NCI-H2171 (cell line): ENCODE results near the gene PRKAG2.

Source experiments
- DNase-seq: peaks from one replicate; lab custom pipeline; 2025; lab: John Stamatoyannopoulos, UW

Gene PRKAG2

GRCh38 chr7:151512353-151512752 is 364.6 kb downstream of the PRKAG2 start:
- no peak for DNase-seq

GRCh38 chr7:151511946-151512345 is 365.0 kb downstream of the PRKAG2 start:
- no peak for DNase-seq

GRCh38 chr7:151511270-151511669 is 365.6 kb downstream of the PRKAG2 start:
- no peak for DNase-seq

GRCh38 chr7:151509670-151510333 is 367.1 kb downstream of the PRKAG2 start:
- DNase-seq, result no peak

- DNase-seq, result no peak
These were observed 367.9 kb downstream of the PRKAG2 start for GRCh38 chr7:151508991-151509390.

GRCh38 chr7:151507806-151508205 is 369.1 kb downstream of the PRKAG2 start:
- no peak for DNase-seq

GRCh38 chr7:151506901-151507382 is 370.0 kb downstream of the PRKAG2 start:
- DNase-seq, result no peak
